ENCODE measurements around the gene IKBKE. TPM values are rescaled to one million over a fixed set of nuclear protein-coding genes. Genes with fewer than 3 reads are reported as not detected.

Gene IKBKE
- total RNA-seq, 2 donors from 2014 or later, result 15.9 to 28.4 TPM

DNA sequence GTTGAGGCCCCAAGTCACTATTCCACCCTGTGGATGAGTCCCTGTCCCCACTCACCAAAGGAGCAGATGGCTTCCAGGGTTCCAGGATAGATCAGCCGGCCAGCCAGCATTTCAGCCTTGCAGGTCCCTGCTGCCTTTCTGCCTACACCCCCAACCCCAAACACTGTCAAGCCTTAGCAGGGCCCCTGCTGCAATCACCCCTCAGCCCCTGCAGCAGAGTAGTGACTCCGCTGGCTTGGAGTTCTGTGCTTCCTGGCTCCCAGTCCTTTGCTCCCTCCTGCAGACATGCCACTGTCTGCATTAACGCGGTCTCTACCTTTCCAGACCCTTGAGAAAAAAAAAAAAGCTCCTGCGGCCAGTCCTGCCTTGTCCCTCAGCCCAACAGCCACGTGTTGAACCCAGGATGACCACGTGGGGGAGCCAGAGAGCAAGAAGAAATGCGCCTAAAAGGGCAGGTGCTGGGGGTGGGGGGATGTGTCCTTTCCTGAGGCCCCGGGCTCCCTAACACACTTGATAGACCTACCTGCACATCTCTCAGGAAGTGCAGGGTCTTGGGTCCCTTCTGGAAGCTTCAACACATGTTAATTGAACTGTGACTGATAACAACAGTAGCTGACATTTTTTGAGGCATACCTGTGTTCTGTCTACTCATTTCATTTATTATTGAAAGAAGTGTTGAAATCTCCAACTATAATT lies 74.4 kb downstream of the IKBKE start:
- H3K9me3 ChIP-seq, result no peaks in the 10 kb centered on the region
- DNase-seq, result peak; percentile 85
- TF ChIP-seq, protein P1, sequence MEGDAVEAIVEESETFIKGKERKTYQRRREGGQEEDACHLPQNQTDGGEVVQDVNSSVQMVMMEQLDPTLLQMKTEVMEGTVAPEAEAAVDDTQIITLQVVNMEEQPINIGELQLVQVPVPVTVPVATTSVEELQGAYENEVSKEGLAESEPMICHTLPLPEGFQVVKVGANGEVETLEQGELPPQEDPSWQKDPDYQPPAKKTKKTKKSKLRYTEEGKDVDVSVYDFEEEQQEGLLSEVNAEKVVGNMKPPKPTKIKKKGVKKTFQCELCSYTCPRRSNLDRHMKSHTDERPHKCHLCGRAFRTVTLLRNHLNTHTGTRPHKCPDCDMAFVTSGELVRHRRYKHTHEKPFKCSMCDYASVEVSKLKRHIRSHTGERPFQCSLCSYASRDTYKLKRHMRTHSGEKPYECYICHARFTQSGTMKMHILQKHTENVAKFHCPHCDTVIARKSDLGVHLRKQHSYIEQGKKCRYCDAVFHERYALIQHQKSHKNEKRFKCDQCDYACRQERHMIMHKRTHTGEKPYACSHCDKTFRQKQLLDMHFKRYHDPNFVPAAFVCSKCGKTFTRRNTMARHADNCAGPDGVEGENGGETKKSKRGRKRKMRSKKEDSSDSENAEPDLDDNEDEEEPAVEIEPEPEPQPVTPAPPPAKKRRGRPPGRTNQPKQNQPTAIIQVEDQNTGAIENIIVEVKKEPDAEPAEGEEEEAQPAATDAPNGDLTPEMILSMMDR (IDR thresholded peaks at IDR 0.05), result peak; percentile 86
- no peak overlapping the region for H3K27ac ChIP-seq
- no peaks in the 10 kb centered on the region for H3K27me3 ChIP-seq
- intact Hi-C loops (cut with DNase I), result loop anchor here (1.0 kb wide), 1 partner anchor 39 kb away; no protein-coding TSS in a partner anchor
- no peaks in the 10 kb centered on the region for H3K36me3 ChIP-seq
- H3K4me1 ChIP-seq, result peaks cover 4% of the 10 kb centered on the region
- H3K4me3 ChIP-seq, result no peak overlapping the region
- H3K9ac ChIP-seq (ENCODE audit: low read depth in 2 of 2, low read length in 2 of 2), result no peak overlapping the region

DNA sequence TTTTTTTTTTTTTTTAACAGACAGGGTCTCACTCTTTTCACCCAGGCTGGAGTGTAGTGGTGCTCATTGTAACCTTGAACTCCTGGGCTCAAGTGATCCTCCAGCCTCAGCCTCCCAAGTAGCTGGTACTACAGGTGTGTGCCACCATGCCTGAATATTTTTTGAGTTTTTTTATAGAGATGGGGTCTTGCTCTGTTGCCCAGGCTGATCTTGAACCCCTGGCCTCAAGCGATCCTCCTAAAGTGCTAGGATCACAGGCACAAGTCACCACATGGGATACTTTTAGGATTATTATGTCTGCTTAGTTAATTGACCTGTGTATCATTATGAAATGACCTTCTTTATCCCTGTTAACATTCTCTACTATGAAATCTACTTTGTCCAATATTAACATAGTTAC lies 75.1 kb downstream of the IKBKE start:
- TF ChIP-seq, protein P1 (IDR thresholded peaks at IDR 0.05), result no peak

More for the DNA sequence above, 75.1 kb downstream of the IKBKE start:
- H3K36me3 ChIP-seq, result no peaks in the 10 kb centered on the region
- intact Hi-C loops (cut with DNase I), result no loop called here
- H3K4me1 ChIP-seq, result no peaks in the 10 kb centered on the region
- H3K9ac ChIP-seq (ENCODE audit: low read depth in 2 of 2, low read length in 2 of 2), result no peak overlapping the region
- no peak overlapping the region for H3K4me3 ChIP-seq
- no peak for DNase-seq
- H3K27ac ChIP-seq, result no peak overlapping the region
- H3K27me3 ChIP-seq, result no peaks in the 10 kb centered on the region
- H3K9me3 ChIP-seq, result no peaks in the 10 kb centered on the region

Small RNA genes lying within 50 kb of the gene (microRNA-seq; reads per million reads assigned to microRNA genes)
- gene MIR6769B, result not detected

Other genes starting within 250 kb of the IKBKE start
- 1 to 10 TPM; 4.9 to 5.4 TPM for gene RASSF5, start 37.1 kb downstream of the IKBKE start, total RNA-seq
- 10 to 100 TPM; 39.2 to 45.0 TPM for gene EIF2D, start 142.0 kb downstream of the IKBKE start, total RNA-seq
- gene DYRK3, start 165.1 kb downstream of the IKBKE start, total RNA-seq, result 1 to 10 TPM in 1 of 2 donors, under 1 TPM in 1; 0.86 to 1.9 TPM
- gene MAPKAPK2, start 214.4 kb downstream of the IKBKE start, total RNA-seq, result 10 to 100 TPM; 61.4 to 71.1 TPM

All from colonic mucosa (tissue), 4 donors.